CD4-positive, alpha-beta memory T cell (primary cell): Measurements from ENCODE around the gene BSN. TPM values are rescaled to one million over a fixed set of nuclear protein-coding genes. Genes with fewer than 3 reads are reported as not detected.
"Not testable (repeated sequence)": the region's sequence is repeated elsewhere in the genome, so short reads cannot be mapped to it uniquely, and the experiment has no call there.

Experiments
- CTCF ChIA-PET: fragments of 350-600 bp; sonication (Branson Sonifier 250); formaldehyde crosslinking; loops from one replicate; lab custom pipeline; 2021; ENCODE audit warnings: inconsistent platforms; ENCODE audit not compliant: partially characterized antibody; lab: Charles Lee
- POLR2A ChIA-PET: fragments of 350-600 bp; sonication (Branson Sonifier 250); formaldehyde crosslinking; loops from one replicate; lab custom pipeline; 2021; ENCODE audit not compliant: partially characterized antibody; lab: Charles Lee
- DNase-seq, 5 donors: peaks; one replicate each; pipeline versions ENCODE4 v3.0.0 to v3.0.0-alpha.2; 2020 to 2022; ENCODE audit warnings: mixed read lengths in 1 of 5
- H3K27ac ChIP-seq: one replicate; pipeline ENCODE4 v1.7.0; 2013; ENCODE audit warnings: low read depth, low read length
- H3K27me3 ChIP-seq: 2 replicates; pipeline ENCODE4 v1.7.0; 2013; ENCODE audit warnings: mild to moderate bottlenecking, low read length, moderate library complexity; ENCODE audit not compliant: insufficient read depth
- H3K36me3 ChIP-seq: 2 replicates; pipeline ENCODE4 v1.7.0; 2013; ENCODE audit warnings: mild to moderate bottlenecking, low read length, moderate library complexity; ENCODE audit not compliant: insufficient read depth
- H3K4me1 ChIP-seq: 2 replicates; pipeline ENCODE4 v1.7.0; 2013; ENCODE audit warnings: mild to moderate bottlenecking, low read length, moderate library complexity; ENCODE audit not compliant: insufficient read depth
- H3K4me3 ChIP-seq, 2 donors: one replicate each; pipeline ENCODE4 v1.7.0; 2013; ENCODE audit warnings: low read length in 2 of 2, mild to moderate bottlenecking in 1 of 2
- H3K9me3 ChIP-seq, 2 donors: one replicate each; pipeline ENCODE4 v1.7.0; 2013; ENCODE audit warnings: low read length in 2 of 2, control low read depth in 1 of 2; ENCODE audit not compliant: control insufficient read depth in 1 of 2
- H3K27ac Mint-ChIP-seq, 7 donors: one replicate each; pipeline ENCODE4 v1.8.0; 2020 to 2021; ENCODE audit warnings: mixed read lengths in 7 of 7, mild to moderate bottlenecking in 6 of 7, inconsistent platforms in 3 of 7, moderate library complexity in 3 of 7
- H3K27me3 Mint-ChIP-seq, 2 donors: one replicate each; pipeline ENCODE4 v1.8.0; 2020 to 2021; ENCODE audit warnings: mixed read lengths in 2 of 2
- H3K36me3 Mint-ChIP-seq, 2 donors: one replicate each; pipeline ENCODE4 v1.8.0; 2020 to 2021; ENCODE audit warnings: mixed read lengths in 2 of 2, inconsistent platforms in 1 of 2, mild to moderate bottlenecking in 1 of 2
- H3K4me1 Mint-ChIP-seq, 4 donors: one replicate each; pipeline ENCODE4 v1.8.0; 2020 to 2021; ENCODE audit warnings: mixed read lengths in 4 of 4, mild to moderate bottlenecking in 1 of 4
- H3K4me3 Mint-ChIP-seq, 8 donors: one replicate each; pipeline ENCODE4 v1.8.0; 2020 to 2021; ENCODE audit warnings: mixed read lengths in 8 of 8, mild to moderate bottlenecking in 7 of 8, moderate library complexity in 6 of 8, inconsistent platforms in 3 of 8
- H3K9me3 Mint-ChIP-seq, 8 donors: one replicate each; pipeline ENCODE4 v1.8.0; 2020 to 2021; ENCODE audit warnings: mixed read lengths in 8 of 8, mild to moderate bottlenecking in 5 of 8, inconsistent platforms in 3 of 8, moderate library complexity in 1 of 8
- intact Hi-C: fragments of 100-400 bp; cut with micrococcal nuclease; formaldehyde crosslinking; loops from one replicate; pipeline ENCODE4 v1.15.1; 2023
- polyA plus RNA-seq, 2 donors: library from polyadenylated mRNA; unstranded; fragments of 300-500 nt; fragmentation: Illumina TruSeq; gene quantifications; one replicate each; pipeline ENCODE4 v1.2.3, GENCODE V29; 2021
- total RNA-seq, 2 experiments: library from RNA; stranded (reverse); gene quantifications; one replicate each; pipeline ENCODE4 v1.2.3, GENCODE V29; 2021

Gene BSN
- total and polyA plus RNA-seq, 4 experiments from 2014 or later: 0.01 to 0.15 (median 0.06) TPM; not detected in 1

GRCh38 chr3:49695350-49696015, 141.2 kb downstream of the BSN start:
- H3K27ac Mint-ChIP-seq: peak overlapping the region in 1 of 7 donors; percentile 37
- H3K9me3 ChIP-seq, H3K4me3 Mint-ChIP-seq, H3K27ac ChIP-seq, POLR2A ChIA-PET, CTCF ChIA-PET, H3K4me3 ChIP-seq, H3K36me3 ChIP-seq, H3K9me3 Mint-ChIP-seq, intact Hi-C loops, H3K27me3 Mint-ChIP-seq, DNase-seq, H3K27me3 ChIP-seq: not testable (repeated sequence)
- H3K4me1 ChIP-seq: peaks cover 12% of the 10 kb centered on the region
- H3K4me1 Mint-ChIP-seq: peaks cover 8 to 25% (median 17%) of the 10 kb centered on the region in 4 donors
- H3K36me3 Mint-ChIP-seq: peaks cover 0 to 12% of the 10 kb centered on the region in 2 donors

DNA sequence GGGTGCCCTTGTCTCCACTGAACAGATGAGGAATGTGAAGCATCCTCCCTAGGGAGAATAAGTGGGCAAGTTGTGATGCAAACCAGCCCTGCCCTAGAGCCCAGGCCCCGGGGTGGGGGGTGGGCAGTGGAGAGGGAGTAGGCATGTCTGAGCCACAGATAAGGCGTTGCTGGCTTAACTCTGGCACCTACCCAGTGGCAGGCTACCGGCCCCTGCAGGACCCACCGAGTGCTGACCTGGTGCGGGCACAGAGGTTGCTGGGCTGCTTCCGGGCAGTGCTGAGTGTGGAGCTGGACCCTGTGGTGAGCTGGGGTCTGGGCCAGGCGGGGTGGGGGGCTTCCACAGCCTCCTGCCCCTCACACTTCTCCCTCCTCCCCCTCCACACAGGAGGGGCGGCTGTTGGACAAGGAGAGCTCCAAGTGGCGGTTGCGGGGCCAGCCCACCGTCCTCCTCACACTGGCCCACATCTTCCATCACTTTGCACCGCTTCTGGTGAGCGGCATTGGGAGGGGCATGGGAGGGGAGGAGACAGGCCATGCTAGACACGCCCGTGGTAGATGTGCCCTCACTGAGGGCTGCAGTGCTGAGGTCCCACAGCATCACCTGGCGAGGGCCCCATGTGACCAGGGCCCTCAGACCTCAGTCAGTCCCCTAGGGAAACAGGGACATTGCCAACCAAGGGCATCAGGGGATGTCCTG, 145.2 kb downstream of the BSN start:
- no peaks in the 10 kb centered on the region for H3K9me3 Mint-ChIP-seq
- no peak overlapping the region for H3K27ac ChIP-seq
- no peaks in the 10 kb centered on the region for H3K27me3 Mint-ChIP-seq
- no peak overlapping the region for H3K27ac Mint-ChIP-seq
- H3K4me3 Mint-ChIP-seq: no peak overlapping the region
- no peaks in the 10 kb centered on the region for H3K9me3 ChIP-seq
- POLR2A ChIA-PET: no interaction called here
- CTCF ChIA-PET: interaction anchor here (0.7 kb wide), 1 partner anchor 140 kb away, joined by 3 read pairs; no protein-coding TSS in a partner anchor
- H3K36me3 ChIP-seq: peaks cover 8% of the 10 kb centered on the region
- no peak overlapping the region for H3K4me3 ChIP-seq
- intact Hi-C loops: no loop called here
- H3K36me3 Mint-ChIP-seq: peaks cover 0 to 28% of the 10 kb centered on the region in 2 donors
- DNase-seq: peak in 1 of 5 donors; percentile 4
- H3K27me3 ChIP-seq: no peaks in the 10 kb centered on the region
- H3K4me1 ChIP-seq: no peaks in the 10 kb centered on the region
- H3K4me1 Mint-ChIP-seq: peaks cover 0 to 12% (median 4%) of the 10 kb centered on the region in 4 donors

GRCh38 chr3:49700014-49700413, 145.7 kb downstream of the BSN start:
- Histone ChIP-seq H3K4me1 (no peaks in the 10 kb centered on the region), H3K36me3 (peaks cover 8% of the 10 kb centered on the region), H3K9me3 (no peaks in the 10 kb centered on the region), H3K27me3 (no peaks in the 10 kb centered on the region), H3K4me3 (no peak overlapping the region), H3K27ac (no peak overlapping the region)
- CTCF ChIA-PET: interaction anchor here (0.7 kb wide), 1 partner anchor 139 kb away, joined by 3 read pairs; no protein-coding TSS in a partner anchor
- Mint-ChIP-seq H3K36me3 (peaks cover 0 to 28% of the 10 kb centered on the region in 2 donors), H3K27me3 (no peaks in the 10 kb centered on the region), H3K27ac (no peak overlapping the region), H3K4me1 (peaks cover 0 to 9% (median 4%) of the 10 kb centered on the region in 4 donors), H3K4me3 (no peak overlapping the region), H3K9me3 (no peaks in the 10 kb centered on the region)
- intact Hi-C loops: no loop called here
- POLR2A ChIA-PET: no interaction called here
- no peak for DNase-seq

DNA sequence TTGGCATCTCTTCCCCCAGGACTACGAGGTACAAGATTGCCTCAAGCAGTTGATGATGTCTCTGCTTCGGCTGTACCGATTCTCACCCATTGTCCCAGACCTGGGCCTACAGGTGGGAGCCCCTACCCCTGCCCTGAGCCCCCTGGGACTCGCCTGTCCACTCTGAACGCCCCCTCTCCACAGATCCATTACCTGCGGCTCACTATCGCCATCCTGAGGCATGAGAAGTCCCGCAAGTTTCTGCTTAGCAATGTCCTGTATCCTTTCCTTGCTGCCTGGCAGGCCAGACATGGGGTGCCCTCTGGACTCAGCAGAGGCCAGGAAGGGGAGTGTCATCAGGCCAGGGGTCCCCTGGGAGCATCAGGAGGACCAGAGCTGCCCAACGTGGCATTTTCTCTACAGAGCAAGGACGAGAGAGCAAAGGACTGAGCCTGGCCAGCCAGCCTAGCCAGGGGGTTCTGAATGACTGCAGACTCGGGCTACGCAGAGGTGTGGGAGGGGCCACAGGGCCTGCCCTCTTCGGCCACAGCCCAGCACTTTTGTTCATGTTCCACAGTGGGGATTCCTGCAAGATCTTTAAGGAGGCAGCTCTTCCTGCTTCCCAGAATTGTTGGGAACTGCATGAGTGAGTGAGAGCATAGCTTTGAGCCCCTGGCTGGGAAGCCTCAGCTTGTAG, 146.3 kb downstream of the BSN start:
- H3K9me3 ChIP-seq: no peaks in the 10 kb centered on the region
- H3K4me3 Mint-ChIP-seq: no peak overlapping the region

GRCh38 chr3:49701388-49702077, 147.3 kb downstream of the BSN start:
- H3K4me1 Mint-ChIP-seq: peaks cover 0 to 9% (median 4%) of the 10 kb centered on the region in 4 donors
- no peak overlapping the region for H3K27ac Mint-ChIP-seq
- no peaks in the 10 kb centered on the region for H3K9me3 Mint-ChIP-seq
- Histone ChIP-seq H3K36me3 (peaks cover 12% of the 10 kb centered on the region), H3K27me3 (no peaks in the 10 kb centered on the region), H3K27ac (no peak overlapping the region), H3K9me3 (no peaks in the 10 kb centered on the region), H3K4me1 (no peaks in the 10 kb centered on the region), H3K4me3 (no peak overlapping the region)
- H3K36me3 Mint-ChIP-seq: peaks cover 0 to 28% of the 10 kb centered on the region in 2 donors
- CTCF ChIA-PET: interaction anchor here (0.8 to 4.3 kb wide), 3 partner anchors 71 to 525 kb away, joined by 3 to 23 read pairs (median 5); no protein-coding TSS in a partner anchor
- H3K4me3 Mint-ChIP-seq: no peak overlapping the region
- H3K27me3 Mint-ChIP-seq: no peaks in the 10 kb centered on the region
- POLR2A ChIA-PET: no interaction called here
- peak in 1 of 5 donors; percentile 17 for DNase-seq
- intact Hi-C loops: no loop called here

More for the DNA sequence above, 146.3 kb downstream of the BSN start:
- Mint-ChIP-seq H3K9me3 (no peaks in the 10 kb centered on the region), H3K36me3 (peaks cover 0 to 28% of the 10 kb centered on the region in 2 donors), H3K27me3 (no peaks in the 10 kb centered on the region), H3K4me1 (peaks cover 0 to 9% (median 4%) of the 10 kb centered on the region in 4 donors), H3K27ac (peak overlapping the region in 1 of 7 donors; percentile 29)
- Histone ChIP-seq H3K27me3 (no peaks in the 10 kb centered on the region), H3K4me1 (no peaks in the 10 kb centered on the region), H3K4me3 (no peak overlapping the region), H3K27ac (no peak overlapping the region), H3K36me3 (peaks cover 8% of the 10 kb centered on the region)
- DNase-seq: peak in 1 of 5 donors; percentile 2
- ChIA-PET CTCF (interaction anchor here (0.8 to 4.3 kb wide), 3 partner anchors 72 to 526 kb away, joined by 3 to 23 read pairs (median 5); no protein-coding TSS in a partner anchor), POLR2A (no interaction called here)
- intact Hi-C loops: no loop called here

- peaks cover 2 to 27% of the 10 kb centered on the region in 2 donors for H3K36me3 Mint-ChIP-seq
- peaks cover 12% of the 10 kb centered on the region for H3K36me3 ChIP-seq
- DNase-seq: no peak
- H3K9me3 ChIP-seq: no peaks in the 10 kb centered on the region
- H3K4me1 Mint-ChIP-seq: peaks cover 0 to 9% (median 5%) of the 10 kb centered on the region in 4 donors
- peak overlapping the region in 1 of 7 donors; percentile 84 for H3K27ac Mint-ChIP-seq
- intact Hi-C loops: no loop called here
- H3K4me3 Mint-ChIP-seq: no peak overlapping the region
- no peak overlapping the region for H3K4me3 ChIP-seq
- ChIA-PET POLR2A (no interaction called here), CTCF (interaction anchor here (1.9 to 4.3 kb wide), 2 partner anchors 137 to 163 kb away, joined by 8 to 23 read pairs; no protein-coding TSS in a partner anchor)
- H3K27me3 Mint-ChIP-seq: no peaks in the 10 kb centered on the region
- no peaks in the 10 kb centered on the region for H3K27me3 ChIP-seq
- H3K27ac ChIP-seq: no peak overlapping the region
- no peaks in the 10 kb centered on the region for H3K9me3 Mint-ChIP-seq
- no peaks in the 10 kb centered on the region for H3K4me1 ChIP-seq
Observed at GRCh38 chr3:49702672-49703071, 148.4 kb downstream of the BSN start.
